Bronchial epithelial cell (primary cell): Measurements from ENCODE around the gene CDH2. TPM values are rescaled to one million over a fixed set of nuclear protein-coding genes. Genes with fewer than 3 reads are reported as not detected.

Source experiments
- DNase-seq: peaks from one replicate; pipeline ENCODE4 v3.0.0-alpha.2; 2010; ENCODE audit warnings: low read depth
- FAIRE-seq: peaks from 2 replicates; lab custom pipeline; 2011; peaks lifted over from hg19 to GRCh38; lab: Jason Lieb, UNC
- H3K27me3 ChIP-seq: 2 replicates; pipeline ENCODE4 v1.5.1; 2011; ENCODE audit warnings: low read length; ENCODE audit not compliant: control insufficient read depth, insufficient read depth
- H3K36me3 ChIP-seq: 2 replicates; pipeline ENCODE4 v1.5.1; 2011; ENCODE audit warnings: low read length; ENCODE audit not compliant: control insufficient read depth, insufficient read depth
- H3K4me3 ChIP-seq: 2 replicates; pipeline ENCODE4 v1.5.1; 2011; ENCODE audit warnings: mild to moderate bottlenecking, low read depth, low read length, control low read depth
- total RNA-seq: library from RNA; depleted of rRNA; stranded (reverse); fragments of >200 nt; gene quantifications from 2 replicates; pipeline ENCODE4 v1.2.1, GENCODE V29; 2014
- TF ChIP-seq, protein P1 (sequence below): IDR thresholded peaks from 2 replicates; pipeline ENCODE4 v1.5.1; 2011; ENCODE audit warnings: mild to moderate bottlenecking, moderate library complexity, low read length, control low read depth, inconsistent platforms; ENCODE audit not compliant: insufficient read depth, severe bottlenecking

CDH2 gene
- total RNA-seq, 1 donor from 2014 or later = 0.79 TPM

- no peaks in the 10 kb centered on the region for H3K27me3 ChIP-seq
- H3K36me3 ChIP-seq = no peaks in the 10 kb centered on the region
- TF ChIP-seq, protein P1, sequence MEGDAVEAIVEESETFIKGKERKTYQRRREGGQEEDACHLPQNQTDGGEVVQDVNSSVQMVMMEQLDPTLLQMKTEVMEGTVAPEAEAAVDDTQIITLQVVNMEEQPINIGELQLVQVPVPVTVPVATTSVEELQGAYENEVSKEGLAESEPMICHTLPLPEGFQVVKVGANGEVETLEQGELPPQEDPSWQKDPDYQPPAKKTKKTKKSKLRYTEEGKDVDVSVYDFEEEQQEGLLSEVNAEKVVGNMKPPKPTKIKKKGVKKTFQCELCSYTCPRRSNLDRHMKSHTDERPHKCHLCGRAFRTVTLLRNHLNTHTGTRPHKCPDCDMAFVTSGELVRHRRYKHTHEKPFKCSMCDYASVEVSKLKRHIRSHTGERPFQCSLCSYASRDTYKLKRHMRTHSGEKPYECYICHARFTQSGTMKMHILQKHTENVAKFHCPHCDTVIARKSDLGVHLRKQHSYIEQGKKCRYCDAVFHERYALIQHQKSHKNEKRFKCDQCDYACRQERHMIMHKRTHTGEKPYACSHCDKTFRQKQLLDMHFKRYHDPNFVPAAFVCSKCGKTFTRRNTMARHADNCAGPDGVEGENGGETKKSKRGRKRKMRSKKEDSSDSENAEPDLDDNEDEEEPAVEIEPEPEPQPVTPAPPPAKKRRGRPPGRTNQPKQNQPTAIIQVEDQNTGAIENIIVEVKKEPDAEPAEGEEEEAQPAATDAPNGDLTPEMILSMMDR = no peak
- DNase-seq (no peak), FAIRE-seq (no peak)
- H3K4me3 ChIP-seq = no peak overlapping the region
Observed at GRCh38 chr18:28149810-28150420, 27.0 kb downstream of the CDH2 start.

DNA sequence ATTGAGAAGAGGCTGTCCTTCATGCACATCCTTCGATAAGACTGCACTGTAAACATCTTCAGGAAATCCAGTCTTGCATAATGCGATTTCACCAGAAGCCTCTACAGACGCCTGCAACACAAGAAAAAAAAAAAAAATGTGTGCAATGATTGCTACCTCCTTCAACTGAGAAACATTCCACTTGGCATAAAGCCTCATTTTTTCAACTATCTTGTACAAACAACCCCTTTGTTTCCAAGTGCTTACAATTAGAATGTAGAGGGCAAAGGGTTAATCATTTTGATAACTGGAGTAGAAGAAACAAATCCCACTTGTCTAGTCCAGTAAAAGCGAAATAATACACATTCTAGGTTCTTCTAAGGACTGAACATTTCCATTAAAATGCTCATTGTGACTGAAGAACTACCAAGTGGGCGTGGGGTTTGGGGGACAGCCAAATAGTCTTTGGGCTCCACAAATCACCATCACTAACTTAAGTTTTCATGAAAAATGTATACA is 29.2 kb downstream of the CDH2 start:
- Histone ChIP-seq H3K27me3 (no peaks in the 10 kb centered on the region), H3K36me3 (no peaks in the 10 kb centered on the region), H3K4me3 (no peak overlapping the region)
- TF ChIP-seq, protein P1 = no peak
- DNase-seq = peak; percentile 32
- no peak for FAIRE-seq

- TF ChIP-seq, protein P1 = no peak
- FAIRE-seq = no peak
- Histone ChIP-seq H3K27me3 (no peaks in the 10 kb centered on the region), H3K36me3 (no peaks in the 10 kb centered on the region), H3K4me3 (no peak overlapping the region)
- no peak for DNase-seq
Observed at GRCh38 chr18:28143725-28144124, 33.2 kb downstream of the CDH2 start.

- Histone ChIP-seq H3K27me3 (no peaks in the 10 kb centered on the region), H3K4me3 (no peak overlapping the region), H3K36me3 (no peaks in the 10 kb centered on the region)
- DNase-seq = no peak
- no peak for FAIRE-seq
- TF ChIP-seq, protein P1 = no peak
Observed at GRCh38 chr18:28138816-28139215, 38.1 kb downstream of the CDH2 start.

GRCh38 chr18:28136071-28136470 is 40.9 kb downstream of the CDH2 start:
- no peak for DNase-seq
- no peak for FAIRE-seq
- H3K4me3 ChIP-seq = no peak overlapping the region
- no peaks in the 10 kb centered on the region for H3K36me3 ChIP-seq
- H3K27me3 ChIP-seq = no peaks in the 10 kb centered on the region
- TF ChIP-seq, protein P1 = no peak

DNA sequence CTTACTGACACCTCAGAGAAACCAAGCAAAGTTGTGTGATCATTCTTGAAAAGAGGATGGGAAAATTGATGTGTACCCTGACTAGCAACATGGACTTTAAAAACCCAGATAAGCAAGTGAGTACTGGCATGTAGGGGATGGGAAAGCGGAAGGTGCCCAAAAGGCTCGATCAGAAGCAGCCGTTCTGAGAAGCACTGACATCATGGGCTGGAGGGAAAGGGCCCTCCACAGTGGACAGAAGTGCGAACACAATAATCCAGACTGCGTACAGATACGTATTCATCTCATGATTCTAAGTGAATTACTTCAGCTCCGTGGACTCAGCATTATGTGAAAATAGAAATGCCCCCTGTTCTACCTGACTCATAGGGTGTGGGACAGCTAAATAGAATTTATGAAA is 42.2 kb downstream of the CDH2 start:
- DNase-seq = no peak
- Histone ChIP-seq H3K4me3 (no peak overlapping the region), H3K36me3 (no peaks in the 10 kb centered on the region), H3K27me3 (no peaks in the 10 kb centered on the region)
- no peak for FAIRE-seq
- TF ChIP-seq, protein P1 = no peak
